Activated CD8-positive, alpha-beta memory T cell treated with anti-CD3 and anti-CD28 coated beads, Interleukin-2, amount 50 U/mL, for 48 hours (primary cell): ENCODE data around the gene SLC6A8.
A peak's percentile ranks its signal among the peaks of the same experiment; 100 is the strongest.

ENCODE experiments used
- DNase-seq: peaks from one replicate; pipeline ENCODE4 v3.0.0-alpha.2; 2020

Gene SLC6A8

DNA sequence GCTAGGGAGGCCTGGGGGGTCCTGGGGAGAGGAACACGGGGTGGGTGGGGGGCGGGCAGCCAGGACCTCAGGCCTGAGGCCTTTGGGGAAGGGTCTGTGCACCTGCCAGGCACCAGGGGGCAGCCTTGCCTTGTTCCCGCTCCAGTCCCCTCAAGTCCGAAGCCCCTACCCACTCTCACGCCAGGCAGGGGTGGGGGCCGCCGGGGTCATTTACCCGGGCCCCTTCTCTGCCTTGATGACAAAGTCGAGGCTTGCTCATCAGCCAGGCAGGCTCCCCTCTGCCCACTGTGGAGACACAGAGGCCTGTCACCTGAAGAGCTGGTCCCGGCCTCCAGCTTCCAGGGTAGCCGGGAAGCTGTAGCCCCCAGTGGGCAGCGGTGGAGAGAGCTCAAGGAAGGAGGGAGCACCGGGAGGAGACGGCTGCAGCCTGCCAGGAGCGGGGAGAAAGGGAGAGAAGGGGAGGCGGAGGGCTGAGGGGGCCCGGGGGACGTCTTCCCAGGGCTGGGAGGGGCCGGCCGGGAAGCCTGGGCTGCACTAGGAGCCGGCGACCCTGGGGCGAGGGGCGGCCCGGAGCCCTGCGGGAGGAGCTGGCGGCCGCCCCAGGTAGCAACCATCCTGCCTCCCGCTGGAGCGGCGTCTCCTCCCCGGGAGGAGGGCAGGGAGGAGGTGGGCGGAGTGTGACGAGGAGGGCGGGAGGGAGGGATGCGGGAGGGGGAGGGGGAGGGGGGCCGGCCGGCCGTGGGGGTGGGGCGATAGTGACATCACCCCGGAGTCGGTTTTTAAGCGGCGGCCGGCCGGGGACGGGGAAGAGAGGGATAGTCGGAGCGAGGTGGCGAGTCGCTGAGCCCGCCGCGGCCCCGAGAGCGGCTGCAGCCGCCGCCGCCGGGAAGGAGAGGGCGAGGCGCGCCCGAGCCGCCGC, at the start of gene SLC6A8:
SLC6A8 (plus strand) TSS at position 806 of the 919 bp plus-strand sequence. CDS start 649 bp downstream, outside the sequence.
- no peak for DNase-seq

DNA sequence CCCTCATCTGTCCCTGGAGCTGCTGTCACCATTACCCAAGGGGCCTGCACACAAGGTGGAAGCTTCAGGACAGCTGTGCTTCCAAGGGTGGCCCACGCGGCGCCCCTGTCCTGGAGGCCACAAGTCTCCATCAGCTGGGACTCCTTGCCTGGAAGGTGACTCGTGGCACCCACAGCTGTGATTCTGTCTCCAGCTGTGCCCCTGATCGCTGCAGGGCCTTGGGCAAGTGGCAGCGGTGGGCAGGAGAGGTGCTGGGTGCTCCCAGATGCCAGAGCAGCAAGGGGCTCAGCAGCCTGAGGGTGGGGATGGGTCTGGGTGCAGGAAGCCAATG, 49.7 kb upstream of the SLC6A8 start:
- DNase-seq = peak; percentile 17

DNA sequence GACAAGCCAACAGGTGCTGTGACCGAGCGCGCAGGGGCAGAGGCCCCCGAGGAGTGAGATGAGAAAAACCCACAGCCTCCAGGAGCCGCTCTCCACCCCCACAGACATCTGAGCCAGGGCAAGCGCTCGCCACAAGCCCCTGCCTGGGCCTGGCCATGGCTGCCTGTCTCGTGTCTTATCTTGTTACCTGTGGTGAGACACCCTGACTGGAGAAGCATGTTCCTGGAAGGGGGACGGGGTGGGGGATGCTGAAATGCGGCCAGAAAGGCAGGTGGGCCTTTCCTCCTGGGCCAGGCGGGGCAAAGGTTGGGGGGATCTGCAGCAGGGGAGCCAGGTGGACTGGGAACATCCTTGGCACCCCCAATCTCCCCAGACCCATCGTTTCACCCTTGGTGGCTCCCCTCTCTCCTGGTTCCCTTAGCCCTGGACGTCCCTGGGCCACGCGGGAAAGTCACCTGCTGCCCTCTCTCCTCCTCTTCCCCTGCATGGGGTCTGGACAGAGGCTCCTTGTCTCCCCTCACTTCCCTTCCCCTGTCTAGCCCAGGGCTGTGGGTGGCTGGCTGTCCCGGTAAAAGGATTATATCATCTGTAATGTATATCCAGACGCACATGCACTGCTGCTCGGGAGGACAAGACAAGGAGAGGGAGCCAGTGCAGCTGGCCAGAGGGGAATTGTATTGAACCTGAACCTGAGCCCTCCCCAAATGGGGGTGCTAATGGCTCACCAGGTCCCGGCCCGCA, 49.1 kb upstream of the SLC6A8 start:
- peak; percentile 34 for DNase-seq

DNA sequence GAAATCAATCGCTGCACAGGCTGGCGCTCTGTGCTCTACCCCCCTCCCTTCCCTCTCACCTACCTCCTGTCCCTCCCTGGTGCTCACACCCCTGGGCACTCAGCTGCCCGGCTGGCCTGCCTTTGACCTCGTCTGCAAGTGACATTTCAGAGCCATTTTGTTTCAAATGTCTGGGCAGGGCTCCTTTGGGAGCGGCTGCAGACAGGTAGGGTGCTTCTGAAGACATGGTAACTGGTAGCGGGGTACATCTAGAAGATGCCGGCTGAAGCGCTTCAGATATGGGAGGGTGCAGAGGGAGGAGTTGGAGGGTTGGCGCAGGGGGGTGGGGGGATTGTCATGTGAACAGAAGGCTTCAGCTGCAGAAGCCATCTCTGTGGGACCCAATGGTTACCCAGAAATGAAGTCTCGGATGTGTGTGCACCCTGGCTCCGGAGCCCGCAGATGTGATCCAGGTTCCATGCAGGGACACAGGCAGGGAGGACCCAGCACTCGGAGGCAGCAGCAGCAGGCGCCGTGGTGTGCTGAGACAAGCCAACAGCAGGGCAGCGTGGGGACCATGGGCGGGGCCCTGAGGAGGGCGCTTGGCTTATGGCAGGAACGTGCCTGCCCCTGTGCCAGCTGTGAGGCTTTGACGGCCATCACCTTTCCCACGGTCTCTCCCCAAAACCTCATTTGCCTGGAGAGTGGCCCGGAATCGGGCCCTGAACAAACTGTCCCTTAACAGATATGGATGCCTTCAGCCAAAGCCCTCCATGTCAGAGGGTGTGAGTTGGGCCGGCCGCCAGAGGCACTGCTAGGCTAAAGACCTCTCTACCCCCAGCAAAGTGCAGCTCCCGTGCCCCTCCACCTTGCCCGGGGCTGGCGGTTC, 48.3 kb upstream of the SLC6A8 start:
- peak; percentile 28 for DNase-seq

DNA sequence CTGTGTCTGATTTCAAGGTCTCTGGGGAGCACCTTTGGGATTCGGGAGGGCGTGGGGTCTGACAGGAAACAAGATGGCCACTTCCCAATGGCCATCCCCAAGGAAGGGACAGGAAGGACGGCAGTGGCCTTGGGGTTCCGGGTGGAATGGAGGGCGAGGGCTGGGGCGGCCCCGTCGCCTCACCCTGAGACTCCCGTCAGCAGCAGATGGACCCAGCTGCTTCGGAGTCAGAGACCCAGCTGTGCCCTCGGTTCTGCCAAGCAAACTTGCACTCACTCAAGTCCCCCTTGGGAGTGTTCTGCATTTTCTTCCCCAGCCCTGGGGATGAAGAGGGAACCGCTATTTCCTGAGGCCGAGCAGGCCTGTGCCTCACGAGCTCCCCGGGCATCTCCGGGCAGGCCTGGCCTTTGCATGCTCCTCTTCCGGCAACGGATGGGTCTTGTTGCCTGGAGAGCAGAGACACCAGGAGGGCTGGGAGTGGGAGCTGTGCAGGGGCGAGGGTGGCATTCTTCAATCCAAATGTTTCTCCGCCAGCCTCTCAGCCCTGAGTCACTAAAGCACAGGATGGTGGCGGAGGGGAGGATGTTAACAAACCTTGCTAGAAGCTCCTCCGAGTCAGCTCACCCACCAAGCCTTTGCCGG, 47.6 kb upstream of the SLC6A8 start:
- DNase-seq = peak; percentile 26

DNA sequence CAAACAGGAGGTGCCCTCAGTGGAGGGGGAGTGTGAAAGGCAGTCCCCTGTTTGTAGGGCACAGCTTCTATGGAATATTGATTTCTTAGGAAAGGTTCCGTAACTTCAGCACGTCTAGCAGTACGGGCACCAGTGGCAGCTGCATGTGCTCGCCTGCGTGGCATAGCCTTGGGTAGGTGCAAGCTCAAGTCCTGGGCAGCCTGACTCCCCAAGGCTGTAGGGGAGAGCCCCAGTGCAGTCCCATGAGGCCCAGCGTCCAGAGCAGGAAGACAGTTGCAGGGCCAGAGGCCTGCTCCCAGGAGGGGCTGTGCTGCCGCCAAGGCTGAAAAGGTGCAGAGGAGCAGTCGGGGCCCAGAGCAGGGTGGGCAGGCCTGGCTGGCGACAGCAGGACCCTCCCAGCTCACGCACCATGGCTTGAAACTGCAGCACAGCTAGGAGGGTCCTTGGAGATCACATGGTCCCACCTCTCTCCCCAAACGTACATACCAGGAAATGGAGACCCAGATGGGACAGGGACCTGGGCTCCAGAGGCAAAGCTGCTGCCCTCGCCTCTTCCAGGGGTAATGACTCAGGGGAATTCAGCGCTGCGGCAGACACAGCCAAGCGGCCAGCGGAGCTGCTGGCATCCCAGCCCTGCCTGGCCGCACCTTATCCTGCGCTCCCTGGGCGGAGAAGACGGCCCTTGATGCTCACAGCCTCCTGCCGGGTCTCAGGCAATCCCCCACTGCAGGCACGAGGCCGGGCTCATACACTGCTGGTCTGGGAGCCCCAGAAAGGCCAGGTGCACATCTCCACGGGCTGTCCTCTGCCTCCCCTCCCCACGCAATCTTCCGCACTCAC, 46.8 kb upstream of the SLC6A8 start:
- peak; percentile 22 for DNase-seq

DNA sequence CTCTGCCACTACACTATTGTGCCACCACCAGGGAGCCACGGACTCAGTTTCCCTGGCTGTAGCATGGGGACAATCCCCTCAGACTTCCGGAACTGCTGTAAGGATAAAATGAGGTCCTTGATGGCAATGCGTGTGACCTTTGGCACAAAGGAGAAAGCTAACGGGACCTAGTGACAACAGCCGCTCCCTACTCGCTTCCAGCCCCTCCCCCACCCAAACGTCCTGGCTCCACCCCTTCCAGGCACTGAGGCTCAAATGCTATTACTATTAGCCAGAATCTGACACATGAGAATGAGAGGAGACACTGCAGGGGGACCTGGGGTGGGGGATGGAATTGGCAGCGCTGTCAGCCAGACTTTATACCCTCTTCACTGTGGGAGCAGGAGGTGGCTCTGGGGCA, 46.1 kb upstream of the SLC6A8 start:
- peak; percentile 33 for DNase-seq

DNA sequence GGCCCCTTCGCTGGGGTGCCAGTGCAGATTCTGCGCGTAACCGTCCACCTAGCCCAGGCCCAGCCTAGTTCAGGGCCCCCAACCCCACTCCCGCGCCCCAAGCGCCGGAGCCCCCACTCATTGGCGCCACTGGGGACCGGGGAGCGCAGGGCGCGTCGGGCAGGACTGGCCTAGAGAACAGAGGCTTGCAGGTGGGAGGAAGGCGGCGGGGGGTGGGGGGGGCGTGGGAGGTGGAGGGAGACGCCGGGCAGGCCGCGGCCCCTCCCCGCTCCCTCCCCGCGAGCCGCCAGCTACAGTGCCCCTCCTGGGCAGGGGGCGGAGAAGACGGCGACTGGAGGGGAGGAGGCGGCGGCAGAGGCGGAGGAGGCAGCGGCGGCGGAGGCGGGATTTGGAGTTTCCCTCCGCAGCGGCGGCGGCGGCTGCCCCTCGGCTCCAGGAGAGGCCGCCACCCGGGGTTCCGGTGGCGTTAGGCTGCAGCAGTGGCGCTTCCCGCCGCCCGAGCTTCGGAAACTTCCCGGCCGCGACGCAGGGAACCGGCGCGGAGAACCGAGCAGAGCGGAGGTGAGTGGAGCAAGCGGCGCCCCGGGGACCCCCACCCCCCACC, 45.6 kb upstream of the SLC6A8 start:
- DNase-seq = peak; percentile 46

DNA sequence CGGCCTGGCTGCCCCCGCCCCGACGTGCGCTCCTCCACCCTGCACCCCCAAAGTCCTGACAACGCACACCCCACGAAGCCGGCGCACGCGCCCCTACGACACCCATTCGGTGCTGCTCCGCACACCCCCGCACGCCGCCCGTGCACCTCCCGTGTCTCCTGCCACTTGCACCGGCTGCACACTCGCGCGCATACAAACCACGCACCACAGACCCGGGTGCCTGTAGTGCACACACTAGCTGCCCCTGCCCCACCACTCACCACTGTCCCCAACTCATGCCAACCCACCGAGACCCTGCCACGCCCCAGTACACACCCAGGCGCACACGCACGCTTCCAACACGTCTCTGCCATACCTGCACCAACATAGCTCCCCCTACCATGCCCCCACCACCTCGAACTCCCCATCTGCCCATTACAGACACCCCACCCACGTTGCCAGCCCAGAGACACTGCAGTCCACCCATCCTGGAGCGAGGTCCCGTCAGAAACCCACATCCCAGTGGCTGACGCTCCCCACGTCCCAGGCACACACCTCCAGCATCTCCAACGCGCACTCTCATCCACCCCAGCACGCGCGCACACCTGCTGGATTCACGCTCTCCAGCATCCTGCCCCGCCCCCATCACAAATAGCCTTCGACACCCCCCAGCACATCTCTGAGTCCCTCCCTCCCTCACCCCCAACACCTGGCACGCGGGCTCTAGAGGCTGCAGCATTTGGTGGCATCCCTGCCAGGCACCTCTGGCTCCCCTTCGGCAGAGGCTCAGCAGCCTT, 44.9 kb upstream of the SLC6A8 start:
- peak; percentile 41 for DNase-seq

DNA sequence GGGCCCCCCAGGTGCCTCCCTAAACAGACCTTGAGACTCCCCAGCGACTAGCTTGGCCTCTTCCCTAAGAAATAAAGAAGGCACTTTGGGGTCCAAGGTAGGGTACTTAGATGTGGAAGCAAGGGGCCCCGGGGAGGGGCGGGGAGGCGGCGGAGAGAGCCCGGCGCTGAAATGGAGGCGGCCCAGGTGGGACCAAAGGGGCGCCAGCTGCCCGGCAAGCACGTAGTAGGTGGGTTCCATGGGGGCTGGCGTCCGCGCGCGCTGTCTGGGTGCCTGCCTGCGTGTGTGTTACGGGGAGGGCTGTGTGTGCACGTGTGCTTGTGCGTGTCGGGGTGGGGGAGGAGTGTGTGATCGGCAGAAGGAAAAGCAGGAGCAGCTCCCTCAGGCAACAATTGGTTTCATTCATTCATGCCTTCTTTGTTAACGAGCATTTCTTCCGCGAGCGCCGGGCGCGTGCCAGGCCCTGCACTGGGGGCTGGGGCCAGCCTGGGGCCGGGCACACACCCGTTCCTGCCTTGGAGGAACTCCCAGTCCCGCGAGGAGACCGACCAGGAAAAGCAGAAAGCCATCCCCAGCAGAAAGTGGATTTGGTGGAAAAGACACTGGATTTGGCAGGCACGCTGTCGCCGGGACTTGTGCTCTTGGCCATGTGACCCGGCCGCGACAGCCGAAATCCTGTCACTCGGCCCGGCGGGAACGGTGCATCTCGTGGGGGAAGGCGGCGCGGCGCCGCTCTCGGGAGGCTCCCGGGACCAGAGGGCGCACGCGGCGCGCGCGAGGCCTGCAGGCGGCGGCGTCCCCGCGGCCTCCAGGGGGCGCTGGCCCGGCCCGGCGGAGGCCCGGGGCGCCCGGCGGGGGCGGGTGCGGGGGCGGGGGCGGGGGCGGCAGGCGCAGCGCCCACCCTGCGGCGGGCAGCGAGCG, 44.0 kb upstream of the SLC6A8 start:
- peak; percentile 55 for DNase-seq

DNA sequence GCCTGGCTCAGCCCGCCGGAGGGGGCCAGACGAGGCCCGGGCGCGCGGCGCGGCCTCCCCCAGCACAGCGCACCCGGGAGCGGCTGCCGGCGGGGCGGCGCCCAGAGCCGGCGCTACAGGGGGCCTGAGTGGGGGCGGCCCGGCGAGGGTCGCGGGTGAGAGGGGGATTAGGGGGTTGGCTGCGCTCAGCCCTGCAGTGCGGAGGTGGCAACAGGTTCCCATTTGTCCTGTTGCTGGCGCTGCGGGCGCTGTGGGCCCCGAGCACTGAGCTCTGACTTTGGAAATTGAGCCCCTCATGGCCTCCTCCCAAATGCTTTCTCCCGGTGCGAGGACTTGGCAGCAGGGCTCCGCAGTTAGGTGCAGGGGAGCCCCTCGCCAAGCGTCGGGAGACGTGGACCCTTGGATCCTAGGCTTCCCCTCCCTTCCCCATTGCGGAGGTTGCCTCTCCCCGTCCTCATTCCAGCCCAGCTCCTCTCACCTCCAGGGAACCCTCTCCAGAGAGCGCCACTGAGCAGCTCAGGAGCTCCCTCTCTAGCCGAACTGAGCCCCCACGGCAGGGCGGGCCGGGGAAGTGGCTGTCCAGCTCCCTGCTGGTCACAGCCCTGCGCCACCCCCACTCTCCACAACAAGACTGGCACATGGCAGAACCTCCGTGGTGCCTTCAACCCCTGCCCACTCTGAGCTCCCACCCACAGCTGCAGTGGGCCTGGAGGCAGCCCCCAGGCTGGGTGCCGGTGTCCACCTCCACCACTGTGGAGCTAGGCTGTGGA, 43.2 kb upstream of the SLC6A8 start:
- DNase-seq = peak; percentile 48

DNA sequence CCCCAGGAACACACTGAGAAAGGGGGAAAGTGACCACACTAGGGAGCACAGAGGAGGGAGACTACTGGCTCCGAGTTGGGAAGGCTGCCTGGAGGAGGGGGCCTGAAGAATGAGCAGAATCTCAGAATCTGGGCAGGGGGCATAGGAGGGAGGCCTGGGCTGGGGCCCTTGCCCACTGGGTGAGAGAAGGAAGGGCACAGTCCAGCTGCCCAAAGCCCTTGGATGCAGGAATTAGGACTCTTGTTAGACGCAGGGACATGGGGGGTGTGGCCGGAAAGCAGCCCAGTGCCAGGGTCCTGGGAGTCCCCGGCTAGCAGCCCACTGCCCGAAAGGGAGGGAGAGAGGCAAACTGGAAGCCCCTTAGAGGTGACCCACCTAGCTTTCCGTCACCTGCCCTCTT, 42.6 kb upstream of the SLC6A8 start:
- peak; percentile 10 for DNase-seq

DNA sequence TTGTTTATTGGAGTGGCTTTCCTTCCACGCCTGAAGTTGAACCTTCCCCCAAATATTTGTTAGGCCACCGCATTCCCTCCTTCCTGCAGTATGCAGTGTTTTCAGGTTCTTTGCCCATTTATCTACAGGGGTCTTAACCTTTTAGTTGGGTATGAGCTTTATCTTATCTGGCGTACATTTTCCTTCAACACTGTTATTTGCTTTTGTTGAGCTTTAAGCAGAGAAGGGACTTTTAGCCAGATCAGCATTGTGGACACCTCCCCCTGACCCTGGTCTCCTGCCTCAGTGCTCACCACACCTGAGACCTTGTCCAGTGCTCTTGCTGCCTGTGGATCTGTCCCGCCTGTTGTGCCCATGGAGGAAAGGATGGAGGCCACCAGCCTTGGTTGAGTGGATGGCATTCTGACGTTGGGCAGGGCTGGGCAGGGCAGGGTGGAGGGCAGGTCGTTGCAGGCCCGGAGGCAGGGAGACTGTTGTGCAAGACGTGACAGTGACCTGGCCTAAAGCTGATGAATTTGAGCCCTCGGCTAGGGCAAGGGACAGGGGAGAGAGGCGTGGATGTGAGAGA, 41.7 kb upstream of the SLC6A8 start:
- peak; percentile 30 for DNase-seq

DNA sequence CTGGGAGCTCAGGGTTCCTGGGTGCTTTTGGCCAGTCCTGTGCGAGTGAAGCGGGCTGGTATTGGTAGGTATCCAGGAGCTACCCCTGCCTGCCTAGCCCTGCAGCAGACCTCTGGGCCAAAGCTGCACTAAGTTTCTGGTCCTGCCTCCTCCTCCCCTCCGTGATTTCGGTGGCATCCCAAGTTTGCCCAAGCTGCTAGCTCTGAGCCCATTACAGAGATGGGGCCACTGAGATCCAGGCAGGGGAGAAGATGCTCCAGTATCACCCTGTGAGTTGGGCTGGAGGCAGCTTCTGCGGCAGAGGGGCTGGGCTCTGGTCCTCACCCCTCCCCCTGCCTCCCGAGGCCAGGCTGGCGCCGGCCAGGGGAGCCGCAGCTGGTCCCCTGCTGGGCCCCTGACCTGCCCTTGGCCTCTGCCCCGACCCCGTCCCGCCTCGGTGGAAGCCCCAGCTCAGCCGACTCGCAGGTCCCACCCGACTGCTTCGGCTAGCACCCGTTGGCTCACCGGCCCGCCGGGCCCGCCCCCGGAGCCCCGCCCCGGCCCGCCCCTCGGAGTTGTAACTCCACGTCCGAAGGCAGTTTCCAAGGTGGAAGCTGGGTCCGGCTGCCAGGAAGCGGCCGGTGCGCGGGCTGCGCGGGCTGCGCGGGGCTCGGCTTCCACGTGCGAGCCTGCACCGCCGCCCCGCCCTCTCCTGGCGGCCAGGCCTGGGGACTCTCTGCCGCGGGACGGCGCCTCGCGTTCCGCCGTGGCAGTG, 40.9 kb upstream of the SLC6A8 start, which contains the start of gene DUSP9:
DUSP9 (plus strand) TSS at position 584 of the 754 bp plus-strand sequence. CDS start 751 bp downstream, outside the sequence.
- peak; percentile 52 for DNase-seq

DNA sequence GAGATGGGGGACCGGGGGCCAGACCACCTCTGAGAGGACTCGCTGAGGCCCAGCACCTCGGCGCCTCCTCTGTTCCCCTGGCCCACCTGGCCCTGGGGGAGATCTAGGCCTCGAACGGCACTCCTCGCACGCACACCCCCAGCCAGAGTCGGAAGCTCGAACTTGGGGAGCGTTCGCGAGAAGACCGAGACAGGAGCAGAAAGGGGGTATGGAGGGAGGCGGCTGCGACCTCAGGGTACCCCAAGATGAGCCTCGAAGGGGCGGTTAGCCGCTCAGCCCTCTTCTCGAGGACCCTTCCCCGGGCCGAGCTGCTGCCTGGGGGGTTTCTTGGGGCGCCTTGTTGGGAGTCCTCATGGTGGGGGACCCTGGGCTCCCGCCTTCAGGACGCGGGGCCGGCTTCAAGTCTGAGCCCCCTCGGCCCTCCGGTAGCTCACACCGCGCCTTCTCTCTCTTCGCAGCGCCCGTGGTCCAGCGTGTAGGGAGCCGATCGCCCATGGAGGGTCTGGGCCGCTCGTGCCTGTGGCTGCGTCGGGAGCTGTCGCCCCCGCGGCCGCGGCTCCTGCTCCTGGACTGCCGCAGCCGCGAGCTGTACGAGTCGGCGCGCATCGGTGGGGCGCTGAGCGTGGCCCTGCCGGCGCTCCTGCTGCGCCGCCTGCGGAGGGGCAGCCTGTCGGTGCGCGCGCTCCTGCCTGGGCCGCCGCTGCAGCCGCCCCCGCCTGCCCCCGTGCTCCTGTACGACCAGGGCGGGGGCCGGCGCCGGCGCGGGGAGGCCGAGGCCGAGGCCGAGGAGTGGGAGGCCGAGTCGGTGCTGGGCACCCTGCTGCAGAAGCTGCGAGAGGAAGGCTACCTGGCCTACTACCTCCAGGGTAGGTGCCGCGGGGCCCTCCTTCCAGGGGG, 40.0 kb upstream of the SLC6A8 start:
- peak; percentile 45 for DNase-seq
